HG03159 (cell line): ENCODE data around the gene WIZ.

ENCODE experiments used
- ATAC-seq: cut with Tn5 transposase; IDR thresholded peaks from one replicate; pipeline ENCODE4 v1.9.1; 2021; ENCODE audit warnings: mild to moderate bottlenecking, moderate library complexity; ENCODE audit not compliant: unreplicated experiment

Gene WIZ

GRCh38 chr19:15379083-15379998, 70.4 kb downstream of the WIZ start, which contains the start of gene AKAP8:
AKAP8 (minus strand) TSS chr19:15379787; CDS start chr19:15379731, 56 bp downstream.
- peak; percentile 79 for ATAC-seq

GRCh38 chr19:15378534-15379082, 71.1 kb downstream of the WIZ start:
- ATAC-seq = no peak

GRCh38 chr19:15374796-15375440, 74.8 kb downstream of the WIZ start:
- no peak for ATAC-seq

- ATAC-seq = no peak
Observed at GRCh38 chr19:15374105-15374651, 75.6 kb downstream of the WIZ start.

GRCh38 chr19:15373644-15374043, 76.1 kb downstream of the WIZ start:
- ATAC-seq = no peak

- no peak for ATAC-seq
Observed at GRCh38 chr19:15372891-15373301, 76.9 kb downstream of the WIZ start.

- ATAC-seq = no peak
Observed at GRCh38 chr19:15372470-15372869, 77.3 kb downstream of the WIZ start.

- no peak for ATAC-seq
Observed at GRCh38 chr19:15371786-15372380, 77.9 kb downstream of the WIZ start.

GRCh38 chr19:15371119-15371518, 78.6 kb downstream of the WIZ start:
- ATAC-seq = no peak
